ENCODE data around the gene ITFG2. TPM values are rescaled to one million over a fixed set of nuclear protein-coding genes. Genes with fewer than 3 reads are reported as not detected.

ITFG2 gene
- total and polyA plus RNA-seq, 9 of the 15 experiments (the other 6 are each of a cell fraction or from before 2014, with no cell fraction given): 15.0 to 22.8 (median 19.4) TPM

DNA sequence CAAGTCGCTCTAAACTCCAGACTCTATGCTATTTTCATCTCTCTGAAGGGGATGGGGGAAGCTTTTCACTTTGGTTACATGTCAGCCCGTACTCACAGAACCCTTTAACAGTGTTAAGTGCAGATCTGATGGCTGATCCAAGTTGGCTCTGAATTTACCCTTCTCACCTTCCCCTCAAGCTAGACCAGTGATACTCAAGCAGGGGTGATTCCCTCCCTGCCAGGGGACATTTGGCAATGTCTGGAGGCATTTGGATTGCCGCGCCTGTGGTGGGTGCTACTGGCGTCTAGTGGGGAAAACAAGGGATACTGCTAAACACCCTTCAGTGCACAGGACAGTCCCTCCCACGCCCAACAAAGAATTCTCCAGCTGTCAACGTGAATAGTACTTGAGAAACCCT, 50.4 kb downstream of the ITFG2 start:
- TF ChIP-seq, protein P1, sequence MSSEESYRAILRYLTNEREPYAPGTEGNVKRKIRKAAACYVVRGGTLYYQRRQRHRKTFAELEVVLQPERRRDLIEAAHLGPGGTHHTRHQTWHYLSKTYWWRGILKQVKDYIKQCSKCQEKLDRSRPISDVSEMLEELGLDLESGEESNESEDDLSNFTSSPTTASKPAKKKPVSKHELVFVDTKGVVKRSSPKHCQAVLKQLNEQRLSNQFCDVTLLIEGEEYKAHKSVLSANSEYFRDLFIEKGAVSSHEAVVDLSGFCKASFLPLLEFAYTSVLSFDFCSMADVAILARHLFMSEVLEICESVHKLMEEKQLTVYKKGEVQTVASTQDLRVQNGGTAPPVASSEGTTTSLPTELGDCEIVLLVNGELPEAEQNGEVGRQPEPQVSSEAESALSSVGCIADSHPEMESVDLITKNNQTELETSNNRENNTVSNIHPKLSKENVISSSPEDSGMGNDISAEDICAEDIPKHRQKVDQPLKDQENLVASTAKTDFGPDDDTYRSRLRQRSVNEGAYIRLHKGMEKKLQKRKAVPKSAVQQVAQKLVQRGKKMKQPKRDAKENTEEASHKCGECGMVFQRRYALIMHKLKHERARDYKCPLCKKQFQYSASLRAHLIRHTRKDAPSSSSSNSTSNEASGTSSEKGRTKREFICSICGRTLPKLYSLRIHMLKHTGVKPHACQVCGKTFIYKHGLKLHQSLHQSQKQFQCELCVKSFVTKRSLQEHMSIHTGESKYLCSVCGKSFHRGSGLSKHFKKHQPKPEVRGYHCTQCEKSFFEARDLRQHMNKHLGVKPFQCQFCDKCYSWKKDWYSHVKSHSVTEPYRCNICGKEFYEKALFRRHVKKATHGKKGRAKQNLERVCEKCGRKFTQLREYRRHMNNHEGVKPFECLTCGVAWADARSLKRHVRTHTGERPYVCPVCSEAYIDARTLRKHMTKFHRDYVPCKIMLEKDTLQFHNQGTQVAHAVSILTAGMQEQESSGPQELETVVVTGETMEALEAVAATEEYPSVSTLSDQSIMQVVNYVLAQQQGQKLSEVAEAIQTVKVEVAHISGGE (CRISPR knock-in tag; IDR thresholded peaks at IDR 0.05): no peak
- TF ChIP-seq POLR2H (tag; IDR thresholded peaks at IDR 0.05; ENCODE audit: low read depth) (no peak), NFATC3 (IDR thresholded peaks at IDR 0.05) (no peak), ZNF311 (CRISPR knock-in tag; IDR thresholded peaks at IDR 0.05) (no peak), RBM17 (IDR thresholded peaks at IDR 0.05; ENCODE audit: borderline replicate concordance, low read depth, low read length) (no peak), RFX1 (IDR thresholded peaks at IDR 0.05) (no peak)
- TF ChIP-seq, protein P2, sequence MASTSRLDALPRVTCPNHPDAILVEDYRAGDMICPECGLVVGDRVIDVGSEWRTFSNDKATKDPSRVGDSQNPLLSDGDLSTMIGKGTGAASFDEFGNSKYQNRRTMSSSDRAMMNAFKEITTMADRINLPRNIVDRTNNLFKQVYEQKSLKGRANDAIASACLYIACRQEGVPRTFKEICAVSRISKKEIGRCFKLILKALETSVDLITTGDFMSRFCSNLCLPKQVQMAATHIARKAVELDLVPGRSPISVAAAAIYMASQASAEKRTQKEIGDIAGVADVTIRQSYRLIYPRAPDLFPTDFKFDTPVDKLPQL (IDR thresholded peaks at IDR 0.05; ENCODE audit: extremely low read depth, insufficient read length): no peak
- TF ChIP-seq, protein P3, sequence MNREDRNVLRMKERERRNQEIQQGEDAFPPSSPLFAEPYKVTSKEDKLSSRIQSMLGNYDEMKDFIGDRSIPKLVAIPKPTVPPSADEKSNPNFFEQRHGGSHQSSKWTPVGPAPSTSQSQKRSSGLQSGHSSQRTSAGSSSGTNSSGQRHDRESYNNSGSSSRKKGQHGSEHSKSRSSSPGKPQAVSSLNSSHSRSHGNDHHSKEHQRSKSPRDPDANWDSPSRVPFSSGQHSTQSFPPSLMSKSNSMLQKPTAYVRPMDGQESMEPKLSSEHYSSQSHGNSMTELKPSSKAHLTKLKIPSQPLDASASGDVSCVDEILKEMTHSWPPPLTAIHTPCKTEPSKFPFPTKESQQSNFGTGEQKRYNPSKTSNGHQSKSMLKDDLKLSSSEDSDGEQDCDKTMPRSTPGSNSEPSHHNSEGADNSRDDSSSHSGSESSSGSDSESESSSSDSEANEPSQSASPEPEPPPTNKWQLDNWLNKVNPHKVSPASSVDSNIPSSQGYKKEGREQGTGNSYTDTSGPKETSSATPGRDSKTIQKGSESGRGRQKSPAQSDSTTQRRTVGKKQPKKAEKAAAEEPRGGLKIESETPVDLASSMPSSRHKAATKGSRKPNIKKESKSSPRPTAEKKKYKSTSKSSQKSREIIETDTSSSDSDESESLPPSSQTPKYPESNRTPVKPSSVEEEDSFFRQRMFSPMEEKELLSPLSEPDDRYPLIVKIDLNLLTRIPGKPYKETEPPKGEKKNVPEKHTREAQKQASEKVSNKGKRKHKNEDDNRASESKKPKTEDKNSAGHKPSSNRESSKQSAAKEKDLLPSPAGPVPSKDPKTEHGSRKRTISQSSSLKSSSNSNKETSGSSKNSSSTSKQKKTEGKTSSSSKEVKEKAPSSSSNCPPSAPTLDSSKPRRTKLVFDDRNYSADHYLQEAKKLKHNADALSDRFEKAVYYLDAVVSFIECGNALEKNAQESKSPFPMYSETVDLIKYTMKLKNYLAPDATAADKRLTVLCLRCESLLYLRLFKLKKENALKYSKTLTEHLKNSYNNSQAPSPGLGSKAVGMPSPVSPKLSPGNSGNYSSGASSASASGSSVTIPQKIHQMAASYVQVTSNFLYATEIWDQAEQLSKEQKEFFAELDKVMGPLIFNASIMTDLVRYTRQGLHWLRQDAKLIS (CRISPR knock-in tag; IDR thresholded peaks at IDR 0.05): no peak
- Histone ChIP-seq H3K79me2 (ENCODE audit: control insufficient read depth, insufficient read depth, low read length) (no peaks in the 10 kb centered on the region), H3K4me2 (ENCODE audit: insufficient read depth, low read length) (no peak overlapping the region), H3K4me1 (replicated peaks in 1 of 2; ENCODE audit: control insufficient read depth in 2 of 2, insufficient read depth in 2 of 2, low read length in 2 of 2) (no peaks in the 10 kb centered on the region), H3K27me3 (ENCODE audit: control insufficient read depth in 2 of 2, insufficient read depth in 2 of 2, low read length in 2 of 2) (no peaks in the 10 kb centered on the region), H3K9ac (ENCODE audit: insufficient read depth in 1 of 2, low read depth in 2 of 2, low read length in 2 of 2) (no peak overlapping the region), H3K9me3 (replicated peaks; ENCODE audit: control insufficient read depth, insufficient read depth, low read depth, low read length) (no peaks in the 10 kb centered on the region), H3K4me3 (no peak overlapping the region), H3K9me1 (ENCODE audit: control insufficient read depth, insufficient read depth, low read length) (no peaks in the 10 kb centered on the region), H4K20me1 (replicated peaks; ENCODE audit: control insufficient read depth, insufficient read depth, low read length) (no peaks in the 10 kb centered on the region; the same call in 1 of the 2 replicates), H3K27ac (ENCODE audit: extremely low read depth, low read depth, low read length) (no peak overlapping the region), H3K36me3 (ENCODE audit: control insufficient read depth, insufficient read depth, low read length) (peaks cover 74% of the 10 kb centered on the region; the same call in 2 of the 3 replicates), H2AFZ (ENCODE audit: low read depth, low read length) (no peak overlapping the region)
- CTCF ChIA-PET (ENCODE audit: low intra/inter-chr PET ratio): no interaction called here
- ATAC-seq (no peak), FAIRE-seq (no peak), DNase-seq (ENCODE audit: extremely low read depth in 1 of 4, low spot score in 3 of 4) (no peak)
- in situ Hi-C loops (cut with MboI) (no loop called here), intact Hi-C loops (cut with micrococcal nuclease) (no loop called here)
- WGBS (ENCODE audit: insufficient coverage, low coverage, missing lambda C conversion rate): 87% methylated on average over 7 of the region's 7 CpGs
- no TSS peak for BruUV-seq (replicated peaks)
- POLR2A ChIA-PET: interaction anchor here (0.6 kb wide), 1 partner anchor 14 kb away, joined by 3 read pairs; no protein-coding TSS in a partner anchor

Measured in K562 (cell line).